GM19395 (cell line): ENCODE data around the gene VDAC2.
"Not testable (repeated sequence)": the region's sequence is repeated elsewhere in the genome, so short reads cannot be mapped to it uniquely, and the experiment has no call there.

ENCODE experiments used
- ATAC-seq: cut with Tn5 transposase; IDR thresholded peaks from one replicate; pipeline ENCODE4 v1.9.1; 2021; ENCODE audit warnings: mild to moderate bottlenecking, moderate library complexity; ENCODE audit not compliant: unreplicated experiment

The VDAC2 gene

GRCh38 chr10:75197906-75198305 lies 12.7 kb upstream of the VDAC2 start:
- no peak for ATAC-seq

GRCh38 chr10:75199949-75200348 lies 10.6 kb upstream of the VDAC2 start:
- not testable (repeated sequence) for ATAC-seq

GRCh38 chr10:75201793-75202307 lies 8.7 kb upstream of the VDAC2 start:
- ATAC-seq = no peak

GRCh38 chr10:75202321-75203045 lies 8.1 kb upstream of the VDAC2 start:
- no peak for ATAC-seq

GRCh38 chr10:75203046-75203620 lies 7.5 kb upstream of the VDAC2 start:
- ATAC-seq = not testable (repeated sequence)

GRCh38 chr10:75203724-75204123 lies 6.9 kb upstream of the VDAC2 start:
- ATAC-seq = no peak

- ATAC-seq = no peak
These were observed 4.7 kb upstream of the VDAC2 start for GRCh38 chr10:75205908-75206307.

- not testable (repeated sequence) for ATAC-seq
These were observed 4.0 kb upstream of the VDAC2 start for GRCh38 chr10:75206638-75207037.

GRCh38 chr10:75207079-75207856 lies 3.3 kb upstream of the VDAC2 start:
- no peak for ATAC-seq

- no peak for ATAC-seq
These were observed 2.8 kb upstream of the VDAC2 start for GRCh38 chr10:75207857-75208144.

- no peak for ATAC-seq
These were observed 2.4 kb upstream of the VDAC2 start for GRCh38 chr10:75208181-75208580.

- no peak for ATAC-seq
These were observed 1.3 kb upstream of the VDAC2 start for GRCh38 chr10:75209086-75209920.

GRCh38 chr10:75209921-75210281 lies 695 bp upstream of the VDAC2 start:
- ATAC-seq = peak; percentile 64

GRCh38 chr10:75211007-75211691 lies 553 bp downstream of the VDAC2 start:
- no peak for ATAC-seq

GRCh38 chr10:75212343-75212742 lies 1.7 kb downstream of the VDAC2 start:
- ATAC-seq = no peak

GRCh38 chr10:75220274-75220673 lies 9.7 kb downstream of the VDAC2 start:
- ATAC-seq = no peak

GRCh38 chr10:75221492-75221891 lies 10.9 kb downstream of the VDAC2 start:
- not testable (repeated sequence) for ATAC-seq

GRCh38 chr10:75223507-75223906 lies 12.9 kb downstream of the VDAC2 start:
- ATAC-seq = no peak

- ATAC-seq = no peak
These were observed 15.5 kb downstream of the VDAC2 start for GRCh38 chr10:75226095-75226494.

GRCh38 chr10:75226656-75227055 lies 16.1 kb downstream of the VDAC2 start:
- no peak for ATAC-seq

GRCh38 chr10:75228278-75228677 lies 17.7 kb downstream of the VDAC2 start:
- ATAC-seq = no peak
